Measurements from ENCODE around the gene CDK4. TPM values are rescaled to one million over a fixed set of nuclear protein-coding genes. Genes with fewer than 3 reads are reported as not detected.

CDK4 gene
- total and polyA plus RNA-seq, 4 experiments from 2014 or later: 44.4 to 99.7 (median 66.7) TPM

Small RNA genes lying within 50 kb of the gene (microRNA-seq; reads per million reads assigned to microRNA genes)
- gene MIR6759 (ENCODE audit: borderline microRNAs expressed, borderline number of aligned reads, borderline replicate concordance): not detected

Other genes starting within 250 kb of the CDK4 start
- 10 to 100 TPM; 38.5 to 40.8 TPM for gene DDIT3, start 231.8 kb downstream of the CDK4 start, total RNA-seq
- gene DDIT3, start 231.8 kb downstream of the CDK4 start, polyA plus RNA-seq: 10 to 100 TPM; 15.4 to 22.8 TPM
- gene MBD6, start 229.5 kb downstream of the CDK4 start, total RNA-seq: 100 to 1,000 TPM in 1 of 2 experiments, 10 to 100 TPM in 1; 97.4 to 103 TPM
- 1 to 10 TPM in 1 of 2 donors, under 1 TPM in 1; 0.16 to 2.6 TPM for gene MBD6, start 229.5 kb downstream of the CDK4 start, polyA plus RNA-seq
- 10 to 100 TPM; 69.4 to 70.7 TPM for gene DCTN2, start 205.1 kb downstream of the CDK4 start, total RNA-seq
- gene DCTN2, start 205.1 kb downstream of the CDK4 start, polyA plus RNA-seq: 10 to 100 TPM; 67.4 to 86.2 TPM
- gene KIF5A, start 202.3 kb downstream of the CDK4 start, total RNA-seq: under 1 TPM; 0.96 to 1.00 TPM
- gene KIF5A, start 202.3 kb downstream of the CDK4 start, polyA plus RNA-seq: not detected
- 10 to 100 TPM; 32.4 to 36.0 TPM for gene PIP4K2C, start 161.1 kb downstream of the CDK4 start, total RNA-seq
- 10 to 100 TPM; 30.4 to 45.0 TPM for gene PIP4K2C, start 161.1 kb downstream of the CDK4 start, polyA plus RNA-seq
- 10 to 100 TPM; 33.8 to 37.1 TPM for gene DTX3, start 147.5 kb downstream of the CDK4 start, total RNA-seq
- gene DTX3, start 147.5 kb downstream of the CDK4 start, polyA plus RNA-seq: 1 to 10 TPM; 4.2 to 6.2 TPM
- gene ARHGEF25, start 140.9 kb downstream of the CDK4 start, total RNA-seq: under 1 TPM; 0.47 to 0.67 TPM
- not detected for gene ARHGEF25, start 140.9 kb downstream of the CDK4 start, polyA plus RNA-seq
- gene B4GALNT1, start 119.1 kb downstream of the CDK4 start, total RNA-seq: not detected
- gene B4GALNT1, start 119.1 kb downstream of the CDK4 start, polyA plus RNA-seq: not detected
- 100 to 1,000 TPM; 189 to 195 TPM for gene OS9, start 58.2 kb downstream of the CDK4 start, total RNA-seq
- 10 to 100 TPM; 56.6 to 73.0 TPM for gene OS9, start 58.2 kb downstream of the CDK4 start, polyA plus RNA-seq
- 10 to 100 TPM; 63.2 to 66.7 TPM for gene AGAP2, start 13.6 kb downstream of the CDK4 start, total RNA-seq
- 1 to 10 TPM; 3.2 to 8.6 TPM for gene AGAP2, start 13.6 kb downstream of the CDK4 start, polyA plus RNA-seq
- gene TSPAN31, start 7.3 kb downstream of the CDK4 start, total RNA-seq: 10 to 100 TPM; 27.5 to 30.6 TPM
- 10 to 100 TPM; 37.5 to 76.2 TPM for gene TSPAN31, start 7.3 kb downstream of the CDK4 start, polyA plus RNA-seq
- gene MARCHF9, start 2.8 kb upstream of the CDK4 start, total RNA-seq: 10 to 100 TPM; 58.0 to 62.8 TPM
- 1 to 10 TPM; 3.7 to 8.9 TPM for gene MARCHF9, start 2.8 kb upstream of the CDK4 start, polyA plus RNA-seq
- gene CYP27B1, start 14.8 kb upstream of the CDK4 start, total RNA-seq: 1 to 10 TPM in 1 of 2 experiments, under 1 TPM in 1; 0.64 to 1.4 TPM
- gene CYP27B1, start 14.8 kb upstream of the CDK4 start, polyA plus RNA-seq: under 1 TPM; 0.55 to 0.93 TPM
- gene METTL1, start 19.8 kb upstream of the CDK4 start, total RNA-seq: 10 to 100 TPM in 1 of 2 experiments, 1 to 10 TPM in 1; 9.9 to 10.9 TPM
- 10 to 100 TPM; 16.3 to 19.1 TPM for gene METTL1, start 19.8 kb upstream of the CDK4 start, polyA plus RNA-seq
- 1 to 10 TPM; 3.1 to 4.9 TPM for gene EEF1AKMT3, start 20.3 kb upstream of the CDK4 start, total RNA-seq
- gene EEF1AKMT3, start 20.3 kb upstream of the CDK4 start, polyA plus RNA-seq: 10 to 100 TPM in 1 of 2 donors, 1 to 10 TPM in 1; 5.3 to 12.4 TPM
- 10 to 100 TPM; 18.9 to 22.2 TPM for gene TSFM, start 30.5 kb upstream of the CDK4 start, total RNA-seq
- 10 to 100 TPM; 23.2 to 32.5 TPM for gene TSFM, start 30.5 kb upstream of the CDK4 start, polyA plus RNA-seq
- 10 to 100 TPM; 14.6 to 15.9 TPM for gene AVIL, start 66.4 kb upstream of the CDK4 start, total RNA-seq
- under 1 TPM in 1 of 2 donors, not detected in 1; 0.68 TPM for gene AVIL, start 66.4 kb upstream of the CDK4 start, polyA plus RNA-seq
- 100 to 1,000 TPM; 274 to 285 TPM for gene CTDSP2, start 94.4 kb upstream of the CDK4 start, total RNA-seq
- 10 to 100 TPM; 57.7 to 74.8 TPM for gene CTDSP2, start 94.4 kb upstream of the CDK4 start, polyA plus RNA-seq
- gene ATP23, start 189.3 kb upstream of the CDK4 start, total RNA-seq: 1 to 10 TPM; 6.1 to 6.7 TPM
- gene ATP23, start 189.3 kb upstream of the CDK4 start, polyA plus RNA-seq: 10 to 100 TPM; 16.6 to 22.9 TPM

Data from CD4-positive, alpha-beta memory T cell (primary cell).